ENCODE measurements around the gene ACAA1.

The ACAA1 gene

DNA sequence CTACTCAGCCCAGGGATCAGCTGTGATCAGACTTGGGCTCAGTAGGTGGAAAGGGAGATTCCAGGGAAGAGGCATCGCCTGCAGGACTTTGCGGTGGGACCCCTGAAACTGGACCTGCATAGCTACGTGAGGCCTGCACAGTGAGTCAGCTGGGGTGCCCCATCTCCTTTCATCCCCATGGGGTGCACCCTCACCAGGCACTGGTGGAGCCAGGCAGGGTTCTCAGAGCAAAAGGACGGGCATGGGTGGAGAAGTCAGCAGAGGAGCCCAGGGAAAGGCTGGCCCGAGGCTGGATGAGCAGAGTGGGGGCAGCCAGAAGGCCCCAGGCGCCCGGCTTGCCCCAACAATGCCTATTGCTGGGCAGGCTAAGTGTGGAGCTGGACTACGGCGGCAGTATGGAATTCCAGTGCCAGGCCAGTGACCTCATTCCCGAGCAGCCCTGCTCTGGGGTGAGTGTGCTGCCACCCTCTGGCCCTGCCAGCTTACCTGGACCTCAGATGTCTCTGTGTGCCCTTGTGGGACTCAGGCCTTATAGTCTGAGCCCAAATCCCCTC lies 19.7 kb downstream of the ACAA1 start:
- FAIRE-seq (no peak), DNase-seq (ENCODE audit: insufficient read length, low spot score) (no peak)
- TF ChIP-seq, protein P1, sequence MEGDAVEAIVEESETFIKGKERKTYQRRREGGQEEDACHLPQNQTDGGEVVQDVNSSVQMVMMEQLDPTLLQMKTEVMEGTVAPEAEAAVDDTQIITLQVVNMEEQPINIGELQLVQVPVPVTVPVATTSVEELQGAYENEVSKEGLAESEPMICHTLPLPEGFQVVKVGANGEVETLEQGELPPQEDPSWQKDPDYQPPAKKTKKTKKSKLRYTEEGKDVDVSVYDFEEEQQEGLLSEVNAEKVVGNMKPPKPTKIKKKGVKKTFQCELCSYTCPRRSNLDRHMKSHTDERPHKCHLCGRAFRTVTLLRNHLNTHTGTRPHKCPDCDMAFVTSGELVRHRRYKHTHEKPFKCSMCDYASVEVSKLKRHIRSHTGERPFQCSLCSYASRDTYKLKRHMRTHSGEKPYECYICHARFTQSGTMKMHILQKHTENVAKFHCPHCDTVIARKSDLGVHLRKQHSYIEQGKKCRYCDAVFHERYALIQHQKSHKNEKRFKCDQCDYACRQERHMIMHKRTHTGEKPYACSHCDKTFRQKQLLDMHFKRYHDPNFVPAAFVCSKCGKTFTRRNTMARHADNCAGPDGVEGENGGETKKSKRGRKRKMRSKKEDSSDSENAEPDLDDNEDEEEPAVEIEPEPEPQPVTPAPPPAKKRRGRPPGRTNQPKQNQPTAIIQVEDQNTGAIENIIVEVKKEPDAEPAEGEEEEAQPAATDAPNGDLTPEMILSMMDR (IDR thresholded peaks at IDR 0.05; ENCODE audit: insufficient read depth, missing control alignments): no peak

DNA sequence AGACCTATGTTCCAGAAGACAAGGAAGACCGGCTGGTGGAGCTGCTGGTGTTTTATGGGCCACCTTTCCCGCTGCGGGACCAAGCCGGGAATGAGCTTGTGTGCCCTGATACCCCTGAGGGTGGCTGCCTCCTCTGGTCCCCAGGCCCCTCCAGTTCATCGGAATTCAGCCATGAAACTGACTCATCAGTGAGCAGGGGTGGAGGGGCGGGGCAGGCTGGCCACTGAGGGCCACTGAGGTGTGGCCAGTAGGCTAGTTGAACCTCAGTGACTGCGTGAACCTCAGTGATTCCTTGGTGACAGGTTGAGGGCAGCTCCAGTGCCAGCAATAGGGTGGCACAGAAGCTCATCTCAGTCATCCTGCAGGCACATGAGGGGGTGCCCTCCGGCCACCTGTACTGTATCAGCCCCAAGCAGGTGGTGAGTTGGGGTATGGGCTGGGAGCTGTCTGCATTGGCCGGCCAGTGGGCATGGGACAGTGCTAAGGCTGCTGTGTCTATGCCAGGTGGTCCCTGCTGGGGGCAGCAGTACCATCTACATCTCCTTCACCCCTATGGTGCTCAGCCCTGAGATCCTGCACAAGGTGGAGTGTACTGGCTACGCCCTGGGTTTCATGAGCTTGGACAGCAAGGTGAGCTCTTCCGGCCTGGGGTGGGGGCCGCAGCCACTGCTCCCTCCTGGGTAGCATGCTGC lies 20.3 kb downstream of the ACAA1 start:
- TF ChIP-seq, protein P1 (IDR thresholded peaks at IDR 0.05; ENCODE audit: insufficient read depth, missing control alignments): no peak
- FAIRE-seq (no peak), DNase-seq (ENCODE audit: insufficient read length, low spot score) (peak; percentile 15)

DNA sequence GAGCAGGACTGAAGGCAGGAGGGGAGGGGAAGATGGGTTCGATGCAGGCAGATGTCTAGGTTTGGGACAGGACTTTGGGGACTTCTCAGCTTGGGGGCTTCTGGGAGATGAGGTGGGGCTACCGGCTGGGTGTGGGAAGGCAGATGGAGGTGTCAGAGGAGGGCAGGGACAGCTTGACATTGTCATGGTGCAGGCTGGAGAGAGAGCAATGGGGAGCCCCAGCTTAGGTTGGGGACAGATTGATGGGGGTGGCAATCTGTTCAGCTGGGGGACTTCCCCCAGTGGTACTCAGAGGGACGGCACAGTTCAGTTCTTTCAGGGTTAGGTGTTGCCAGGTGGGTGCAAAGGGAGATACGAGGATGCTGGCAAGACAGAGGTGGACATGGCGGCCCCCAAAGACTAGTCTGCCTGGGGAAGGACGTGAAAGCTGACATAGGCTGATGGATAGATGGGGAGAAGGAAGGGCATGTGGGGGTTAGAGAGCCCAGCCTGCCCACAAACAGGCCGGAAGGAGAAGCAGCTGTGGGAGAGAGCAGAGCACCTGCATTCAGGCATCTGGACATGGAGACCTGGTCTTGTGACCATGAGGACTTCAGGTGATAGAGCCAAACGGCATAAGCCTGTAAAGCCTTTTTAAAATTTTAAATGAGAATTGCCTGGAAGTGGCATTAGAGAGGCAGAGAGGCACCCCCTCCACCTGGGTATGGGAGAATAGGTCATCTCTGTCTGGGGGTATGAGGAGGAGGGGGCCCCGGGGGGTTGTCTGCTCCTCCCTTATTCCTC lies 21.1 kb downstream of the ACAA1 start:
- DNase-seq (ENCODE audit: insufficient read length, low spot score) (peak; percentile 8), FAIRE-seq (no peak)
- TF ChIP-seq, protein P1 (IDR thresholded peaks at IDR 0.05; ENCODE audit: insufficient read depth, missing control alignments): no peak

DNA sequence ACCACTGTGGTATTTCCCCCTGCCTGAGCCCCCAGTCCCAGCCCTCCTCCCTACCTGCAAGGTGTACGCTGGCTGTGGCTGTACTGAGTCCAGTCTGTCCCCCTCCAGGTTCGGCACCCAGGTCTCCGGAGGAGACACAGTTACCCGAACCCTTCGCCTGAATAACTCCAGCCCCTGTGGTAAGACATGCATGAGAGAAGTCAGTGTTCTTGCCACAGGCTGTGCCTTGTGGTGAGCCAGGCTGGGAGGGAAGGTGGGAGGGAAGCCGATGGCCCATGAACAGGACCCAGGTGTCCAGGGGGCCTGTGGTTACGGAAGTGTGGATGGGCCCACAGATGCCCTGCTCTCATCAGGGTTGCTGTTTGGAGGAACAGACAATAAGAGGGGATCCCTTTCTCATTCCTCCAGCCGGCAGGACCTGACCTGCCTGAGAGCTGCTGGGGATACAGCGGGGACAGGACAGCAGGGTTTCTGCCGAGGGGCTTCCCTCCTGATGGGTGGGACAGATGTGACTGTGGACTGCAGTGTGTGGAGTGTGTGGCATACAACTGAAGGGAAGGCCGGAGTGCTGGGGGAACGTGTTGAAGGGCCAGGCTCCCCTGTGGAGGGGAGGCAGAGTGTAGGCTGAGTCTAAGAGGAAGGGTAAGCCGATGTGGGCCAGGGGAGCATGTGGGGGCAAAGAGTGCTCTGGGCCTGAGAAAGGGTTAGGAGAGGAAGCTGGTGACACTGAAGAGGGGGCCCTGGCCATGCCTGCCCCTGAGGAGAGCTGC lies 21.9 kb downstream of the ACAA1 start:
- TF ChIP-seq, protein P1 (IDR thresholded peaks at IDR 0.05; ENCODE audit: insufficient read depth, missing control alignments): no peak
- DNase-seq (ENCODE audit: insufficient read length, low spot score) (peak; percentile 5), FAIRE-seq (no peak)

DNA sequence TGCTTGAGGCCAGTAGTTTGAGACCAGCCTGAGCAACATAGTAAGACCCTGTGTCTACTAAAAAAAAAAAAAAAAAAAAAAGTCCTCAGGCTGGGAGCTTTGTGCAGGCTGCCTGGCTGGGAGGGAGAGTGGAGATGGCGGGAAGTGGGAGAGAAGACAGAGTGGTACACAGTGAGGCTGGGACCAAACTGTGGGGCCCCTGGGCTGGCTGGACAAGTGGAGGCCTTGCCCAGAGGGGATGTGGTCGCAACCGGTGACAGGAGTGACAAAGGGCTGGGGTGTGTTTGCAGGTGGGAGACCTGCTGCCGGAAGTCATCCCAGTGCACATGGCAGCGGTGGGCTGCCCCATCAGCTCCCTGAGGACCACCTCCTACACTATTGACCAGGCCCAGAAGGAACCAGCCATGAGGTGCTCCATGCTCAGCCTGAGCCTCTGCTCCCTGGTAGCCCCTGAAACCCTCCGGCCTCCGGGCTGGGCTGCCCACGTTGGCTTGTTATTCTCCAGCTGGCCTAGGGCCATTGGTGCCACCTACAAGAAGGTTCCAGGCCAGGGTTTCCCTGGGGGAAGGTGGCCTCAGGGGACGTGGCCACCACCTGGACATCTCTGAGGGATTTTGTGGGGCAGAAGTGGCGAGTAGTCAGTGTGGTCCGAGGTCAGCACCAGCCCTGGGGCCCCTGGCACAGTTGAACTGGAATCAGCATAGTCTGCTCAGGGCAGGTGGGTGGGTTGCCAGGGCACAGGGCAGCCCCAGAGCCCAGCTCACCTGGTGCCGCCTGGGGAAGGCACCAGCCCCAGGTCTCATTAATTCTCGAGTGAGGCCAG lies 22.7 kb downstream of the ACAA1 start:
- TF ChIP-seq, protein P1 (IDR thresholded peaks at IDR 0.05; ENCODE audit: insufficient read depth, missing control alignments): no peak
- no peak for FAIRE-seq
- DNase-seq (ENCODE audit: insufficient read length, low spot score): peak; percentile 2

DNA sequence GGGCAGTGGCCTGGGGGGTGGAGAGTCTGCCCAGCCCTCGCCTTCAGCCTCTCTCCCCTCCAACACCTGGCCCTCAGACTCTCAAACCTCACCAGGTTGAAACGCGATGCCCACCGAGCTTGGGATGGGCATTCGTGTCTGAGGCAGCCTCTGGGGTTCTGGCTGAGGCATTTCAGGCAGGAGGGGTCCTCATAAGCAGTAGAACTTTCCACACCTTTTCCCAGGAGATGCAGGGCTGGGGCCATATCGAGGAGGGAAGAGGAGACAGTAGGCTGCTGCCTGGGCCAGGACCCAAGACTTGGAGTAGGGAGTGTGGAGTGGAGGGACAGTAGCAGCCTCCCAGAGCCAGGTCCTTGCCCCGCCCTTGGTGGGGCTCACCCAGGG lies 24.6 kb downstream of the ACAA1 start:
- no peak for FAIRE-seq
- DNase-seq (ENCODE audit: insufficient read length, low spot score): no peak
- TF ChIP-seq, protein P1 (IDR thresholded peaks at IDR 0.05; ENCODE audit: insufficient read depth, missing control alignments): no peak

Measured in D721Med (cell line).